Measurements from ENCODE around the gene ZNF483.

DNA sequence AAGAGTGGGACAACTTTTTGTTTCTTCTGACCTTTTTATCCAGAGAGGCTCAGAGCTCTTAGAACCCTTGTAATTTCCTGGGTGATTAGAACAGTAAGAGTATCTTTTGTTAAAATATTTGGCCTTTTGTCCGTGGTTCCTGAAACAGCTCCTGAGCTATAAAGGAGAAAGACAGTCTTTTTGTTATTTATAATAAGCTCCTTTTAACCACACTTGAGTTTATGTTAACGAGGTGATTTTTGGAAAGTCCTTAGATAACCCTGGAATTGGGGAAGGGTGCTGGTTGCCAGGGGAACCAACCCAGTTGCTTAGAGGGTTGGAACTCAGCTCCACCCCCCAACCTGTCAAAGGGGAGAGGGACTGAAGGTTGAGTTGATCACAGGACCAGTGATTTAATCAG is 4.8 kb downstream of the ZNF483 start:
- TF ChIP-seq CREB5 (CRISPR knock-in tag; IDR thresholded peaks at IDR 0.05; ENCODE audit: low read depth) (no peak), RARB (CRISPR knock-in tag; IDR thresholded peaks at IDR 0.05) (no peak), CSDC2 (CRISPR knock-in tag; IDR thresholded peaks at IDR 0.05) (no peak), ZC3H10 (CRISPR knock-in tag; IDR thresholded peaks at IDR 0.05) (no peak), BACH2 (CRISPR knock-in tag; IDR thresholded peaks at IDR 0.05; ENCODE audit: borderline replicate concordance) (no peak)
- TF ChIP-seq, protein P1, sequence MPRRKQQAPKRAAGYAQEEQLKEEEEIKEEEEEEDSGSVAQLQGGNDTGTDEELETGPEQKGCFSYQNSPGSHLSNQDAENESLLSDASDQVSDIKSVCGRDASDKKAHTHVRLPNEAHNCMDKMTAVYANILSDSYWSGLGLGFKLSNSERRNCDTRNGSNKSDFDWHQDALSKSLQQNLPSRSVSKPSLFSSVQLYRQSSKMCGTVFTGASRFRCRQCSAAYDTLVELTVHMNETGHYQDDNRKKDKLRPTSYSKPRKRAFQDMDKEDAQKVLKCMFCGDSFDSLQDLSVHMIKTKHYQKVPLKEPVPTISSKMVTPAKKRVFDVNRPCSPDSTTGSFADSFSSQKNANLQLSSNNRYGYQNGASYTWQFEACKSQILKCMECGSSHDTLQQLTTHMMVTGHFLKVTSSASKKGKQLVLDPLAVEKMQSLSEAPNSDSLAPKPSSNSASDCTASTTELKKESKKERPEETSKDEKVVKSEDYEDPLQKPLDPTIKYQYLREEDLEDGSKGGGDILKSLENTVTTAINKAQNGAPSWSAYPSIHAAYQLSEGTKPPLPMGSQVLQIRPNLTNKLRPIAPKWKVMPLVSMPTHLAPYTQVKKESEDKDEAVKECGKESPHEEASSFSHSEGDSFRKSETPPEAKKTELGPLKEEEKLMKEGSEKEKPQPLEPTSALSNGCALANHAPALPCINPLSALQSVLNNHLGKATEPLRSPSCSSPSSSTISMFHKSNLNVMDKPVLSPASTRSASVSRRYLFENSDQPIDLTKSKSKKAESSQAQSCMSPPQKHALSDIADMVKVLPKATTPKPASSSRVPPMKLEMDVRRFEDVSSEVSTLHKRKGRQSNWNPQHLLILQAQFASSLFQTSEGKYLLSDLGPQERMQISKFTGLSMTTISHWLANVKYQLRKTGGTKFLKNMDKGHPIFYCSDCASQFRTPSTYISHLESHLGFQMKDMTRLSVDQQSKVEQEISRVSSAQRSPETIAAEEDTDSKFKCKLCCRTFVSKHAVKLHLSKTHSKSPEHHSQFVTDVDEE (CRISPR knock-in tag; IDR thresholded peaks at IDR 0.05): no peak
- TF ChIP-seq, protein P2, sequence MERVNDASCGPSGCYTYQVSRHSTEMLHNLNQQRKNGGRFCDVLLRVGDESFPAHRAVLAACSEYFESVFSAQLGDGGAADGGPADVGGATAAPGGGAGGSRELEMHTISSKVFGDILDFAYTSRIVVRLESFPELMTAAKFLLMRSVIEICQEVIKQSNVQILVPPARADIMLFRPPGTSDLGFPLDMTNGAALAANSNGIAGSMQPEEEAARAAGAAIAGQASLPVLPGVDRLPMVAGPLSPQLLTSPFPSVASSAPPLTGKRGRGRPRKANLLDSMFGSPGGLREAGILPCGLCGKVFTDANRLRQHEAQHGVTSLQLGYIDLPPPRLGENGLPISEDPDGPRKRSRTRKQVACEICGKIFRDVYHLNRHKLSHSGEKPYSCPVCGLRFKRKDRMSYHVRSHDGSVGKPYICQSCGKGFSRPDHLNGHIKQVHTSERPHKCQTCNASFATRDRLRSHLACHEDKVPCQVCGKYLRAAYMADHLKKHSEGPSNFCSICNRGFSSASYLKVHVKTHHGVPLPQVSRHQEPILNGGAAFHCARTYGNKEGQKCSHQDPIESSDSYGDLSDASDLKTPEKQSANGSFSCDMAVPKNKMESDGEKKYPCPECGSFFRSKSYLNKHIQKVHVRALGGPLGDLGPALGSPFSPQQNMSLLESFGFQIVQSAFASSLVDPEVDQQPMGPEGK (CRISPR knock-in tag; IDR thresholded peaks at IDR 0.05; ENCODE audit: borderline replicate concordance): no peak
